GM04504 (cell line): Measurements from ENCODE around the gene UTP11.

ENCODE experiments used
- DNase-seq: peaks from one replicate; pipeline ENCODE4 v3.0.0-alpha.2; 2012; ENCODE audit warnings: low read depth

Gene UTP11

DNA sequence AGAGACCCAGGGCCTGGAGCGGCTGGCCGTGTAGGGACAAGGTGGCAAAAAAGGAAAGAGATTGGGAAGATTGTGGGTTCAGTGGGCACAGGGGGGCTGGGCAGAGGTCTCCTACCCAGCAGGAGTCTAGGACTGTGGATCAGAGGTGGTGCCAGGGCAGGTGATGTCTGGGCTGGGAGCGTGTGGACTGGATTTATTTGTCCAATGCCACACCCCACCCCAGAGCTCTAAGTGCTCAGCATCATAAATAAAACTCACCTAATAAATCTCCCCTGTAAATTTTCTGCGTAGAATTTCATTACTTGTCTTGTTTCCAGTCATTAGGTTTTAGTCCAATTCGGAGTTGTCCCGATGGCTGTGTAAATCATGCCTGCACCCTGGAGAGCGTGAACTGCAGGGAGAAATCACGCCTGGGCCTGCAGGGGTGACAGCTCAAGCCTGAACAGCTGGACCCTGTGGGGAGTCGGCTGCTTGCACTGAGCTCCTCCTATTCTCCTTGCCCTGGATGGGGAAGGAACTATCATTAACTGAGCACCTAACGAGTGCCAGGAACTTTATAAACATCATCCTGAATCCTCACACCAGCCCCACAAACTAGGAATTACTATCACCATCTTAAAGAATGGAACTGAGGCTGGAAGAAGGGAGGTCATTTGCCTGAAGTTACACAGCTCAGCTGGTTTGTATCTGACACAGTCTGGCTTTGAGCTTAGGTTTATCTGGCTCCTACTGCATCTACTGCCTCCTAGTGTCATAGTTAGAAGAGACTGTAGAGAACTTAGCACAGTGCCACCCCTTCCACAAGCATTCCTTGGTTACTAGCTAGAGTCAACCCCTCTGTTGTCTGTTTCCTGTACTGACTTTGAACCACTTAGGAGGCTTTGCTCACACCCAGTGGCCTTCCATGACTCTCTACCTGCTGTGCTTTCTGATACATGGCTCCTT is 59.0 kb downstream of the UTP11 start:
- DNase-seq, result no peak

DNA sequence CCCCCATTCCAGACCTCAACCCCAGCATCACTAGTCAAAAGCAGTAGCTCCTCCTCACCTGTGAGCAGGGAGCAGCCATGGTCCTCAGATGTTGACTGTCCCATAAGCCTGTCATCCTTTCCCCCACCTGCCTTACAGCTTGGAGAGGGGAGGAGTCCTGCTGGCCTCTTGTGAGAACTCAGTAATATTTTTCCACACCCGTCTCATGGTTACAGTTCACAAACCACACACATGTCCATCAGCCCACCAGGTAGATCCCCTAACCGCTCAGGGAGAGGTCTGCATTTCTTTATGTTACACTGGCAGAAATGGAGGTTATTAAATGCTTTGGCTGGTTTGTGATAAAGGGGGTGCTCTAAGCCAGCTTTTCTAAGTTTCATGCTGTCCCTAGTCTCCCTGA is 60.3 kb downstream of the UTP11 start:
- no peak for DNase-seq

DNA sequence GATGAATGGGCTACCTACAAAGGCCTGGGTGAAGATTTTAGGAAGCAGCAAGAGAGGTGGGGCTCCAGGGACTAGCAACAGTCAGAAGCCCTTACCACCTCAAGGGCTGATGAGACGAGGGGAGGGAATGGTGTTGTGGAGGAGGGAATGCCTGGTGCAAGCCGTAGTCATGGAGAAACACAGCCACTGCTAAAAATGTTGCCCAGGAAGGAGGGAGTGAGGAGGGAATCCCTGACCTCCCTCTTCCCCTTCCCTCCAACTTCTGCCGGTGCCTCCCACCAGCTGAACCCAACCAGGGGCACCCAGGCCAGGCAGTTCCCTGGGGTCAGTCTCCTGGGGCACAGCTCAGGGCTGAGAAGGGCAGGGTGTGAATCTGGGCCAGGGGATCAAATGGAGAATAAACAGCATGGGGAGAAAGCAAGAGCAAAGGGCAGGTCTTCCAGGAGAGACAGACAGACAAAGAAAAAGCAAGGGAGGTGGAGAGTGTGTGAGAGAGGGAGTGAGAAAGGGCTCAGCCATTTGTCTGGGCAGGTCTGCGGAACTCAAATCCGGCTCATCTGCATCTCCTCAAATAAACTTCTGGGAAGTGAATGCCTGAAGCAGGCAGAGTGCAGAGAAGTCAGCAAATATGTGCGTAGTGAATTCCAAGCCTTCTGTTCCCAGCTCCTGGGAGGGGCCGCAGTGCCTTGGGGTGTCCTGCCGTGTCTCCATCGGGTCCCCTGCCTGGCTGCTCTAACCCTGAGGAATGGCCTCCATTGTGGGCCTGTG is 61.2 kb downstream of the UTP11 start:
- no peak for DNase-seq

GRCh38 chr1:38074302-38074677 is 61.8 kb downstream of the UTP11 start:
- no peak for DNase-seq
